Measurements from ENCODE around the gene TRIP6.
A peak's percentile ranks its signal among the peaks of the same experiment; 100 is the strongest.
"Not testable (repeated sequence)": the region's sequence is repeated elsewhere in the genome, so short reads cannot be mapped to it uniquely, and the experiment has no call there.

TRIP6 gene

DNA sequence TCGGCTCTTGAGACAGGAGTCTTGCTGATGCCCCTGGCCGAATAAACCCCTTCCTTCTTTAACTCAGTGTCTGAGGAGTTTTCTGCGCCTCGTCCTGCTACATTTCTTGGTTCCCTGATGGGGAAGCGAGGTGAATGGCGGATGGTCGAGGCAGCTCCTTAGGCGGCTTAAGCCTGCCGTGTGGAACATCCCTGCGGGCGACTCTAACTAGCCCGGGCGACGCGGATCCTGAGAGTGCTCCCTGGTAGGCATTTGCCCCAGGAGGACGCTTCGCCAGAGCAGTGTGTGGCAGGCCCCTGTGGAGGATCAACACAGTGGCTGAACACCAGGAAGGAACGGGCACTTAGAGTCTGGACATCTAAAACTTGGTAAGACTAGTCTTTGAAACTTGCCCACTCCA is 27.8 kb upstream of the TRIP6 start:
- no peak for DNase-seq

DNA sequence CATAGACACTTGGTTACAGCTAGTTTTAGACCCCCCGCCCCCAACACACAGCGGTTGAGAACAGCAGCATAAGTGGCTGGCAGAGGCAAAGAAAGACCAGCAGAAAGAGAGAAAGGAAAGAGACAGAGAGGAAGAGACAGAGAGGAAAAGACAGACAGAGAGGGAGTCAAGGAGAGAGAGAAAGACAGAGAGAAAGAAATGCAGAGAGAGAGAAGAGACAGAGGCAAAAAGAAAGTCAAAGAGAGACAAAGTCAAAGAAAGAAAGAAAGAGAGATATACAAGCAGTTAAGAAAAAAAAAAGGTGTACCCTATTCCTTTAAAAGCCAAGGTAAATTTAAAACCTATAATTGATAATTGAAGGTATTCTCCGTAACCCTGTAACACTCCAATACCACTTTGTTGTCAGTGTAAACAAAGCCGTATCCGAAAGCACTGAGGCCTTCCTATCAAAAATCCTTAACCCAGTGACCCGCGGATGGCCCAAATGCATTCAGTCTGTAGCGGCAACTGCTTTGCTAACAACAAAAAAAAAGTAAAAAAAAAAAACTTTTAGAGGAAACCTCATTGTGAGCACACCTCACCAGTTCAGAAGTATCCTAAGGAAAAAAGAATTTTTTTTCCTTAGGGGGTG is 26.6 kb upstream of the TRIP6 start:
- no peak for DNase-seq

DNA sequence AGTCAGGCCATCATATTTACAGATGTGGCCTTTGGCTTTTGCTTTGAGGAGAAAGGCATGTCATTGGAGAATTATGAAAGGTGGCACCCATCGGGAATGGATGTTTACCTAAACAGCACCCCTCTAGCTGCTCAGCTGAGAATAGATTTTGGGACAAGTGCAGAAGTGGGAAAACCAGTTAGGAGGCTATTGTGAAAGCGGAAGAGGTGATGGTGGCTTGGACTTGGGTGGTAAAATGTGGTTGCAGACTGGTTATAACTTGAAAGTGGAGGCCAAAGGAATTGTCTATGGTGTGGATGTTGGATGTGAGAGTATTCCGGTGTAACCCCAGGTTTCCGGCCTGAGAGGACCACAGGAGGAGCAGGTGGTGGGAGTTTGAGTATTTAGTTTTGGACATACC is 19.8 kb upstream of the TRIP6 start:
- DNase-seq: no peak

DNA sequence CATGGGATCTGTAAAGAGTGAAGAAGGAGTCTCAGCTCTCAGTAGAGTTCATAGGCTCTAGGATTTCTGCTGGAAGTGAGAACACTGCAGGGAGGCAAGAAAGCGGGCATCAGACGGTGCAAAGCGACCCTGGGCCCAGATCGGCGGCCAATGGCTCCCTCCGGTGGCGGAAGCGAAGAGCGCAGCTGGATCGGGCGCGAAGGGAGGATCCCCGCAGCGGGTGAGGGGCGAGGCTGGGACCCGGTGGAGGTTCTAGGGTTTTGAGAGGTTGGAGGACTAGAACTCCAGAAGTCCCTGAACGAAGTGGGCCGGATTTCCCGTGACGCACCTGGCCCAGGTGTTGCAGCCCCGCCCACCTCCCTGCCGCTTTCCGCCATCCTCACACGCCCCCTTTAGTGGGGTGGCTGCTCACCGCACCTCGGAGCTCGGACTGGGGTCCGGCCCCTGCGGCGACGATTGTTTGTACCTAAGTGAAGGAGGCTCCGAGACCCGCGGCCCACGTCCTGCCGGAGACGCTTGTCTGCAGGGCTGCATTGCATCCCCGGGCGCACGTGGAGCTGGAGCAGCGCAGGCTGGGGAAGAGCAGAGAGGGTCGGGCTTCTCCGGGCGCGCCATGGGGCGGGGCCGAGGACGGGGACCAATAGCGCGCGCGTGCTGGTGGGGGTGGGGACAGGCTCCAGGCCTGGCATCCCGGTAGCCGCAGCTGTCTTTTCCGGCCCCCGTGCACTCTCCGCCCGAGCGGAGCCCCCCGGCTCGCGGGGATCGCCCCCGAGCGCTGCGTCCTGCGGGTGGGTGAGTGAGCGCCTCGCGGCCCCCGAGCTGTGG is 14.9 kb upstream of the TRIP6 start, which contains the start of gene SLC12A9:
SLC12A9 (plus strand) TSS at position 666 of the 825 bp plus-strand sequence. CDS start 1,485 bp downstream, outside the sequence.
- DNase-seq: peak; percentile 92 to 96

DNA sequence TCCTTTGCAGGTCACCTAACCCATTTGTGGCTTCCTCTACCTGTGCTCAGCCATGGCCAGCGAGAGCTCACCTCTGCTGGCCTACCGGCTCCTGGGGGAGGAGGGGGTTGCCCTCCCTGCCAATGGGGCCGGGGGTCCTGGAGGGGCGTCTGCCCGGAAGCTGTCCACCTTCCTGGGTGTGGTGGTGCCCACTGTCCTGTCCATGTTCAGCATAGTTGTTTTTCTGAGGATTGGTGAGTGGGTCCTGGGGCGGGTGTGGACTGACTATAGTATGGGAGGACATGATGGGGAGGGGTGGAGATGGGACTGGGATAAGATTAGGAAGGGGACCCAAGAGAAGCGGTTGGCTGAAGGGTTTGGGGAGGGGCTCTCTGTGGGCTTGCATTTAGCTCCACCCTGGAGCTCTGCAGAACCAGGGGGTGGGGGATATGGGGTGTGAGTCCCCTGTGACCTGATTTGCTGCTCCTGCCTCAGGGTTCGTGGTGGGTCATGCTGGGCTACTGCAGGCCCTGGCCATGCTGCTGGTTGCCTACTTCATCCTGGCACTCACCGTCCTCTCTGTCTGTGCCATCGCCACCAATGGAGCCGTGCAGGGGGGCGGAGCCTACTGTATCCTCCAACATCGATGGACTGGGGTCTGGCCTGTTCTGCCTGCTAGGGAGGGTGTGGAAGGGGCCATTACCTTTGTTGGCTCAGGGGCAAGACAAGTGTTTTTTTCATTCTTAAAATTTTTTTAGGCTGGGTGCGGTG is 12.9 kb upstream of the TRIP6 start:
- no peak for DNase-seq

DNA sequence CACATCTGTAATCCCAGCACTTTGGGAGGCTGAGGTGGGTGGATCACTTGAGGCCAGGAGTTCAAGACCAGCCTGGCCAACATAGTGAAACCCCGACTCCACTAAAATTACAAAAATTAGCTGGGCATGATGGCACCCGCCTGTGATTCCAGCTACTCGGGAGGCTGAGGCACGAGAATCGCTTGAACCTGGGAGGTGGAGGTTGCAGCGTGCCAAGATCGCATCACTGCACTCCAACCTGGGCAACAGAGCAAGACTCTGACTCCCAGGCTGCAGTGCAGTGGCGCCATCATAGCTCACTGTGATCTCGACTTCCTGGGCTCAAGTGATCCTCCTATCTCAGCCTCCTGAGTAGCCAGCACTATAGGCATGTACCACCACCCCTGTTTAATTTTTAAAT is 12.3 kb upstream of the TRIP6 start:
- not testable (repeated sequence) for DNase-seq

DNA sequence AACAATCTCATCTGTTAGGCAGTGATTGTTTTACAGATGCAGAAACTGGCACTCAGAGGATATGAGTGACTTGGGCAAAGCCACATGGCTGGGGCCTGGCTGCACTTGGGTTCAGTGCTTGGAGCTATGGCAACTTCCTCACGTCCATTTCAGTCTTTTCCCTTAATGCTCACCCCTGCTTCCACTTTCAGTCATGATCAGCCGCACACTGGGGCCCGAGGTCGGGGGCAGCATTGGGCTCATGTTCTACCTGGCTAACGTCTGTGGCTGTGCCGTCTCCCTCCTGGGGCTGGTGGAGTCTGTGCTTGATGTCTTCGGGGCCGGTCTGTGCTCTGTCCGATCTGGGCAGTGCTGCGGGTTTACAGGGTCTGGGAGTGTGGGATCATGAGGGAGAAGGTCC is 11.7 kb upstream of the TRIP6 start:
- no peak for DNase-seq

DNA sequence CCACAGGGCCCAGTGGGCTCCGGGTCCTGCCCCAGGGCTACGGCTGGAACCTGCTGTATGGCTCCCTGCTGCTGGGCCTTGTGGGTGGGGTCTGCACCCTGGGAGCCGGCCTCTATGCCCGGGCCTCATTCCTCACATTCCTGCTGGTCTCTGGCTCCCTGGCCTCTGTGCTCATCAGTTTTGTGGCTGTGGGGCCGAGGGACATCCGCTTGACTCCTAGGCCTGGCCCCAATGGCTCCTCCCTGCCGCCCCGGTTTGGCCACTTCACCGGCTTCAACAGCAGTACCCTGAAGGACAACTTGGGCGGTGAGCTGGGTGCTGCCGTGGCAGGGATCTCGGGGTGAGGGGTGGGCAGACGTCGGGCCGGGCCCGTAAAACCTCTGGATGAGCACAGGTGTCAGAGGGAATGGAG is 10.3 kb upstream of the TRIP6 start:
- no peak for DNase-seq

DNA sequence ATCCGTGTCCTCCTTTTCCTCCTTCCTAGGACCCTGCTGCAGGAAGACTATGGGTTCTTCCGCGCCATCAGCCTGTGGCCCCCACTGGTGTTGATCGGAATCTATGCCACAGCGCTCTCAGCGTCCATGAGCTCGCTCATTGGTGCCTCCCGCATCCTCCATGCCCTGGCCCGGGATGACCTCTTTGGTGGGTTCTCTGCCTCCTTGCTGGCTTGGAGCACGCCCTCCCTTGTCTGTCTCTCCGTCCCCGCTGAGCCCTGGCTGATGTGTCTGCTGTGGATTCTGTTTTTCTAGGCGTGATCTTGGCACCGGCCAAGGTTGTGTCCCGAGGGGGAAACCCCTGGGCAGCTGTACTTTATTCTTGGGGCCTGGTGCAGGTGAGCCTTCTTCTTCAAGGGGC is 7.3 kb upstream of the TRIP6 start:
- no peak for DNase-seq

DNA sequence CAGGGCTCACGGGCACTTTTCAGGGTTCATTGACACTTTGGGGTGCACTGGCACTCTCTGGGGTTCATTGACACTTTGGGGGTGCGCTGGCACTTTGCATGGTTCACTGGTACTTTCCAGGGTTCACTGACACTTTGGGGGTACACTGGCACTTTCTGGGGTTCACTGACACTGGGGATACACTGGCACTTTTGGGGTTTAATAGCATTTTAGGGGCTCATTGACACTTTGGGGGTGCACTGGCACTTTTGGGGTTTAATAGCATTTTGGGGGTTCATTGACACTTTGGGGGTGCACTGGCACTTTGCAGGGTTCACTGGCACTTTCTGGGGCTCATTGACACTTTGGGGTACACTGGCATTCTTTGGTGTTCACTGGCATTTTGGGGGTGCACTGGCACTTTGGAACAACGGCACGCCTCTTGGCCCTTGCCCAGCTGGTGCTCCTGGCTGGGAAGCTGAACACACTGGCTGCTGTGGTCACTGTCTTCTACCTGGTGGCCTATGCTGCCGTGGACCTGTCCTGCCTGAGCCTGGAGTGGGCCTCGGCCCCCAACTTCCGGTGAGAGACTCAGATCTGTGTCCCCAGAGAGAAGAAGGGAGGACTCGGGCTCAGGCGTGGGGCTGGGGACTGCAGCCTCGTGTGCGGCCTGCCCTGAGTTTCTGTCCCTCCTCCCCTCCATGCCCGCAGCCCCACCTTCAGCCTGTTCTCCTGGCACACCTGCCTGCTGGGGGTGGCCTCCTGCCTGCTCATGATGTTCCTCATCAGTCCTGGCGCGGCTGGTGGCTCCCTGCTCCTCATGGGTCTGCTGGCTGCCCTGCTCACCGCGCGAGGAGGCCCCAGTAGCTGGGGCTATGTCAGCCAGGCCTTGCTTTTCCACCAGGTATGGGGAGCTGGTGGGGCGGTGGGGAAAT is 6.2 kb upstream of the TRIP6 start:
- no peak for DNase-seq

DNA sequence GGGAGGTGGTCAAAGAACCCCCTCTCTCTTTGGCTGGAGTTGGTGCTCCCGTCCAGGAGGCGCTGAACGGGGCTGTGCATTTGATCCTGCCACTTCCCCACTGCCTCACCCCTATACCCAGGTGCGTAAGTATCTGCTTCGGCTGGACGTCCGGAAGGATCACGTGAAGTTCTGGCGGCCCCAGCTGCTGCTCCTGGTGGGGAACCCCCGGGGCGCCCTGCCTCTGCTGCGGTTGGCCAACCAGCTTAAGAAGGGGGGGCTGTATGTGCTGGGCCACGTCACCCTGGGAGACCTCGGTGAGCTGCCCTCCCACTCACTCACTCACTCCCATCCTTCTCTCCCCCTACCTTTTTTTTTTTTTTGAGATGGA is 5.6 kb upstream of the TRIP6 start:
- DNase-seq: no peak

DNA sequence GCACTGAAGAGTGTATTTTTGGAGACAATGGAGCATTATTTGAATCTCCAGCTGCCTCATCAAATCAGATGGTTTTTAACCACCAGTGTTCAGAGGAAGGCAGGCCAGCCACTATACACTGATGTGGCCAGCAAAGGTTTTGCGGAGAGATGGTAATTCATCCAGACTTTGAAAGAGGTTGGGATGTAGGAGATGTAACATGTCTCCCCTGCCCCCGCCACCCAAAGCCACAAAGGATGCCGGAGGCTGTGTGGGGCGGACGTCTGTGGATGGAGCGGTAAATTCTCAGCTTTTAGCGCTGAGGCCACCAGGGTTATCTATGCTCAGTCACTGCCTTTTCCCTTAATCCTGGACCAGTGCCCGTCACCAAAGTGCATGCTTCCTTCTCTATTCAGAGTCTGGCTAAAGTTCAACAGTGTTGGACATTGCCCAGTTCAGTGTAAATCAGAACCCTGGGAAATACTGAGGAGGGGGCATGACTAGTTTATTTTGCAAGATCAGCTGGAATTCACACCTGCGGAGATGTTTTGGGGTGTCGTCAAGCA is 3.7 kb upstream of the TRIP6 start:
- DNase-seq: no peak

DNA sequence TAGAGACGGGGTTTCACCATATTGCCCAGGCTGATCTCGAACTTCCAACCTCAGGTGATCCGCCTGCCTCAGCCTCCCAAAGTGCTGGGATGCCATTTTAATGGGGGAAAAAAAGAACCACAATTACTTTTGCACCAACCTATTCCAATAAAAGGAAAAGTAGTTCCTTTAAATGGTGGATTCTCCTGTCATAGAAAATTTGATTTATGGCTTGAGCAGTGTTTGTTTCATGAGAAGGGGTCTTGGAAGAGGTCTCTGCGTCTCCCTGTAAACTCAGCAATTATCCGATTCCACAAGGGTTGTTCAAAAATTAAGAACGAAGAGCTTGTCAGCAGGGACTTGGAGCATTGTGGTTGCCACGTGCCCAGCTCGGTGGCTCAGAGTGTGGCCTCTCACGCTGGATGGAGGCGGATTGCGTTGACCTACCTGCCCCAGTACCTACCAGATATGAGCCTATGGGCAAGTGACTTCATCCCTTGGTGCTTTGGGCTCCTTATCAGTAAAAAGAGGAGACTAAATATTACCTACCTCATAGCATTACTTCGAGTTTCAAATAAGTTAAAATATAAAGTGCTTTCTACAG is 2.8 kb upstream of the TRIP6 start:
- DNase-seq: no peak

DNA sequence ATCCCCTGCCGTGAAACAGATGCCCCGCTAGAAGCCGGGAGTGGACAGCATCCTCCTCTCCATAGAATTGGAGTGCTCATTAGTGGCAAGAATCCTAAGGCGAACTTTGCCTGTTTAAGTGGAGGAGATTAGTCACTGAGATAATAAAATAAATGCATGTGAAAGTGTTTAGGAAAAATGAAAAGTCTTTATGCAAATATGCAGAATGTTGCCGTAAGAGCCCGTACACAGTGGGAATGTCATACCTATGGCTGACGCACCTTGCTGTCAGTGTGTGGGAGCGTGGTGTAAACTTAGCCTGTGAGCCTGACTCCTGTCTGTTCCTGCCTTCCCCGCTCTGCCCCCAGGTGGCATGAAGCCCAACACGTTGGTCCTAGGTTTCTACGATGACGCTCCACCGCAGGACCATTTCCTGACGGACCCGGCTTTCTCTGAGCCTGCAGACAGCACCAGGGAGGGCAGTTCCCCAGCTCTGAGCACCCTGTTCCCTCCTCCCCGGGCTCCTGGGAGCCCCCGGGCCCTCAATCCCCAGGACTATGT is 1.7 kb upstream of the TRIP6 start:
- no peak for DNase-seq

DNA sequence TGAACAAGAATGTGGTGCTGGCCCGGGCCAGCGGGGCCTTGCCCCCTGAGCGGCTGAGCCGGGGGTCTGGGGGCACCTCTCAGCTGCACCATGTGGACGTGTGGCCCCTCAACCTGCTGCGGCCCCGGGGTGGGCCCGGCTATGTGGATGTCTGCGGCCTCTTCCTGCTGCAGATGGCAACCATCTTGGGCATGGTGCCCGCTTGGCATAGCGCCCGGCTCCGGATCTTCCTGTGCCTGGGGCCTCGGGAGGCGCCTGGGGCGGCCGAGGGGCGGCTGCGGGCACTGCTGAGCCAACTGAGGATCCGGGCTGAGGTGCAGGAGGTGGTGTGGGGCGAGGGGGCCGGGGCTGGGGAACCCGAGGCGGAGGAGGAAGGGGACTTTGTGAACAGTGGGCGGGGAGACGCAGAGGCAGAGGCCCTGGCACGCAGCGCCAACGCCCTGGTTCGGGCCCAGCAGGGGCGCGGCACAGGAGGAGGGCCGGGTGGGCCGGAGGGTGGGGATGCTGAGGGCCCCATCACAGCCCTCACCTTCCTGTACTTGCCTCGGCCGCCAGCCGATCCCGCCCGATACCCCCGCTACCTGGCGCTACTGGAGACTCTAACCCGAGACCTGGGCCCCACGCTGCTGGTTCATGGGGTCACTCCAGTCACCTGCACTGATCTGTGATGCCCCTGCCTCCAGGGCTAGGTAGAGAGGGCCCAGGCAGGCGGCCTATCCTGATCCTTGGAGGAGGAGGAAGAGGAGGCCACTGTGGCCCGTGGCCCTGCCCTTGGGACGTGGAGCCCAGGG is 1.1 kb upstream of the TRIP6 start:
- DNase-seq: no peak

DNA sequence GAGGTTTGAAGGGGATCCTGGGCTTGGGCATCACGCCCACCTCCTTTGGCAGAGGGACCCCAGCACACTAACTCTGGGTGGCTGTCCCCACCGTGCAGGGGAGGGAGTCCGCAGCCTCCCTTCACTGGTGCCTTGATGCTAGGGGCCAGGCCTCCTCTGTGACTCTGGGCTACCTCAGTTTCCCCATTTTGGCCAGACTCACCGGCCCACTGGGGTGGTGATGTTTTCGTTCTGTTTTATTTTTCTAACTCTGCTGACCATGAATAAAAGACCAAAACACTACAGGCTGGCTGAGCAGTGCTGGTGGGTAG is 503 bp upstream of the TRIP6 start:
- DNase-seq: no peak

DNA sequence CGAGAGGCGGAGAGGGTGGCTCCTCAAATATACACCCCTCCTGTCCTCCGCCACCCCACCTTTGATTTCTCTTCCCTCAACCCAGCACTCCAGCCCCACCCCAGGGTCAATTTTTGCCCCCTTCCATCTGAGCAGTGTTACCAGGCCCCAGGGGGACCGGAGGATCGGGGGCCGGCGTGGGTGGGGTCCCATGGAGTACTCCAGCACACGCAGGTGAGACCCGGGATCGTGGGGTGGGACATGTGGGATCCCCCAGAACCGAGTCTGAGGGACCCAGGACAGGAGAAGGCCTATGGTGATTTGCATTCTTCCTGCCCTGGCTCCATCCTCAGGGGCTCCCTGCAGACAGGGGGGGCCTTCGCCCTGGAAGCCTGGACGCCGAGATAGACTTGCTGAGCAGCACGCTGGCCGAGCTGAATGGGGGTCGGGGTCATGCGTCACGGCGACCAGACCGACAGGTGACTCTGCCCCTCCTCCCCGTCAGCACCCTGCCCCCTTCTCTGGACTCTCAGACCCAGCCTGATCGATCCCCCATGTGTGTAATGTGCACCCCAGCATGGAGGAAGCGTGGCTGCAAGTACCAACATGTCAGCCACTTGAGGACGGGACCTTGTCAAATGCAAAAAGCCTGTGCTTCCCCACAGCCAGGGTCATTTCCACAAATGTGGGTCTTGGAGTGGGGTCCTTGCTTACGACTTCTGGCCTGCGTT is 744 bp downstream of the TRIP6 start:
- no peak for DNase-seq

DNA sequence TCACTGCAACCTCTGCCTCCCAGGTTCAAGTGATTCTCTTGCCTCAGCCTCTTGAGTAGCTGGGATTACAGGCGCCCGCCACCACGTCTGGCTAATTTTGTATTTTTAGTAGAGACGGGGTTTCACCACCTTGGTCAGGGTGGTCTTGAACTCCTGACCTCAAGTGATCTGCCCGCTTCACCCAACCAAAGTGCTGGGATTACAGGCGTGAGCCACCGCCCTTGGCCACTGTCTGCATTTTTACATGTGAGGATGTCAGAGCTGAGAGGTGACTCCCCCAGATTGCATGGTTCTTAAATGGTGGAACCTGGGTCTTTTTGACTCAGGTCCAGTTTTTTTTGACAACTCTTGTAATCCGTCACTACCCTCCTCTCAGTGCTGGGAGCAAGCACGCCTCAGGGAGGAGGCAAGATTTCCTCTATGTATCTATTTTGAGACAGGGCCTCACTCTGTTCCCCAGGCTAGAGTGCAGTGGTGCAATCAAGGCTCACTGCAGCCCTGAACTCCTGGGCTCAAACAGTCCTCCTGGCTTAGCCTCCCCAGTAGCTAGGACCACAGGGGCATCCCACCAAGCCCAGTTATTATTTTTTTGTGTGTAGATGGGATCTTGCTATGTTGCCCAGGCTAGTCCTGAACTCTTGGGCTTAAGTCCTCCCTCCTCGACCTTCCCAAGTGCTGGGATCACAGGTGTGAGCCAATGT is 6.6 kb downstream of the TRIP6 start:
- no peak for DNase-seq

DNA sequence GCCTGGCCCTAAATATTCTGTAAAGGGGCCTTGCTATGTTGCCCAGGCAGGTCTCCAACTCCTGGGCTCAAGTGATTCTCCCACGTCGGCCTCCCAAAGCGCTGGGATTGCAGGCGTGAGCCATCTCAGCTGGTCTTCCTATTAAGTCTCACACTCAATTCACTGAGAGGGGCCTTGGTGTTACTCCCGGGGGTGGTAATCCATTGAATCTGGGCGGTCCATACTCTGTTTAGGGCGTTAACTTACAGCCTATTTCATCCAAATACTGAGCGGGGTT is 7.1 kb downstream of the TRIP6 start:
- no peak for DNase-seq

All from inflammatory macrophage (primary cell).